Liver (tissue), 9 donors: ENCODE results near the gene OTOA. TPM values are rescaled to one million over a fixed set of nuclear protein-coding genes. Genes with fewer than 3 reads are reported as not detected.

Source experiments
- DNase-seq: peaks from one replicate; pipeline ENCODE4 v3.0.0-alpha.2; 2017; ENCODE audit warnings: low spot score
- H3K27ac ChIP-seq, 2 donors: one replicate each; pipeline ENCODE4 v1.7.0; 2013; ENCODE audit warnings: inconsistent platforms in 2 of 2, low read length in 2 of 2, control low read depth in 1 of 2, low read depth in 1 of 2, mild to moderate bottlenecking in 1 of 2
- H3K27me3 ChIP-seq, 4 donors: one replicate each; pipeline versions ENCODE4 v1.6.1 to v1.7.0; 2013; ENCODE audit warnings: low read length in 3 of 4, inconsistent platforms in 1 of 4, mild to moderate bottlenecking in 1 of 4, moderate library complexity in 1 of 4; ENCODE audit not compliant: control insufficient read depth in 4 of 4, insufficient read depth in 4 of 4
- H3K36me3 ChIP-seq, 4 donors: one replicate each; pipeline versions ENCODE4 v1.6.1 to v1.7.0; 2013; ENCODE audit warnings: low read length in 3 of 4, mild to moderate bottlenecking in 3 of 4, low read depth in 1 of 4, moderate library complexity in 1 of 4; ENCODE audit not compliant: control insufficient read depth in 4 of 4, insufficient read depth in 3 of 4
- H3K4me1 ChIP-seq, 4 donors: one replicate each; pipeline versions ENCODE4 v1.6.1 to v1.7.0; 2013; ENCODE audit warnings: low read length in 3 of 4, mild to moderate bottlenecking in 3 of 4, moderate library complexity in 1 of 4; ENCODE audit not compliant: control insufficient read depth in 4 of 4, insufficient read depth in 4 of 4
- H3K4me3 ChIP-seq, 3 donors: one replicate each; pipeline versions ENCODE4 v1.6.1 to v1.7.0; 2013; ENCODE audit warnings: low read length in 3 of 3, control low read depth in 1 of 3, low read depth in 1 of 3, mild to moderate bottlenecking in 1 of 3
- H3K9ac ChIP-seq, 2 donors: one replicate each; pipeline ENCODE4 v1.7.0; 2013; ENCODE audit warnings: low read length in 2 of 2, mild to moderate bottlenecking in 2 of 2, moderate library complexity in 2 of 2, control low read depth in 1 of 2, low read depth in 1 of 2
- H3K9me3 ChIP-seq, 4 donors: one replicate each; pipeline versions ENCODE4 v1.6.1 to v1.7.0; 2013; ENCODE audit warnings: low read length in 3 of 4; ENCODE audit not compliant: control insufficient read depth in 4 of 4
- FOXA2 ChIP-seq: IDR thresholded peaks from 2 replicates; pipeline ENCODE4 v1.6.1; 2016; ENCODE audit warnings: antibody characterized with exemption
- GABPA ChIP-seq, 2 donors: IDR thresholded peaks in 1 of 2; conservative IDR thresholded peaks in 1 of 2; 2 replicates each; pipeline ENCODE4 v1.6.1; 2016; ENCODE audit warnings: antibody characterized with exemption in 2 of 2, mild to moderate bottlenecking in 1 of 2, moderate library complexity in 1 of 2
- HNF4A ChIP-seq, 2 donors: conservative IDR thresholded peaks; 2 replicates each; pipeline ENCODE4 v1.6.1; 2016; ENCODE audit warnings: antibody characterized with exemption in 2 of 2, mild to moderate bottlenecking in 2 of 2
- HNF4G ChIP-seq: IDR thresholded peaks from 2 replicates; pipeline ENCODE4 v1.6.1; 2016; ENCODE audit warnings: antibody characterized with exemption
- RAD21 ChIP-seq, 2 donors: IDR thresholded peaks; 2 replicates each; pipeline ENCODE4 v1.6.1; 2016; ENCODE audit warnings: antibody characterized with exemption in 2 of 2, mild to moderate bottlenecking in 2 of 2
- RXRA ChIP-seq, 2 donors: IDR thresholded peaks; 2 replicates each; pipeline ENCODE4 v1.6.1; 2017 to 2018; ENCODE audit warnings: antibody characterized with exemption in 2 of 2, mild to moderate bottlenecking in 1 of 2
- SP1 ChIP-seq: IDR thresholded peaks from 2 replicates; pipeline ENCODE4 v1.6.1; 2018; ENCODE audit warnings: antibody characterized with exemption, mild to moderate bottlenecking
- TAF1 ChIP-seq: conservative IDR thresholded peaks from 2 replicates; pipeline ENCODE4 v1.6.1; 2016; ENCODE audit warnings: antibody characterized with exemption, mild to moderate bottlenecking
- WGBS: extraction: QIAGEN DNeasy Blood & Tissue Kit; methylation state at CpG from one replicate; pipeline ENCODE4 v1.1.7; 2013; 5-methylcytosine and 5-hydroxymethylcytosine counted together
- polyA plus RNA-seq, 2 donors: library from polyadenylated mRNA; stranded (reverse) in 1 of 2; unstranded in 1 of 2; fragments of 200-250 nt in 1 of 2; fragments of >200 nt in 1 of 2; fragmentation: Nextera tagmentation in 1 of 2; extraction: Ambion mirVana in 1 of 2; gene quantifications; one replicate each; pipeline versions ENCODE4 v1.2.1 to v1.2.3, GENCODE V29; 2013 to 2015
- total RNA-seq, 2 donors: library from RNA; depleted of rRNA; stranded (reverse); fragments of >200 nt; gene quantifications; one replicate each; pipeline ENCODE4 v1.2.3, GENCODE V29; 2014
- TF ChIP-seq, protein P1 (sequence below): fragments of 150-350 bp; IDR thresholded peaks from 2 replicates; pipeline ENCODE4 v1.5.1; 2017; ENCODE audit warnings: improper control_type of control experiment, low read depth, low read length; ENCODE audit not compliant: missing input control
- TF ChIP-seq, protein P2 (sequence below): IDR thresholded peaks from 2 replicates; pipeline ENCODE4 v1.6.1; 2016; ENCODE audit warnings: antibody characterized with exemption
- donor health status: healthy.
- donor health status: healthy.
- donor health status: healthy.
- donor health status: healthy.
- donor health status: healthy.

OTOA gene
- total and polyA plus RNA-seq, 4 donors = 0.05 to 0.17 (median 0.10) TPM

DNA sequence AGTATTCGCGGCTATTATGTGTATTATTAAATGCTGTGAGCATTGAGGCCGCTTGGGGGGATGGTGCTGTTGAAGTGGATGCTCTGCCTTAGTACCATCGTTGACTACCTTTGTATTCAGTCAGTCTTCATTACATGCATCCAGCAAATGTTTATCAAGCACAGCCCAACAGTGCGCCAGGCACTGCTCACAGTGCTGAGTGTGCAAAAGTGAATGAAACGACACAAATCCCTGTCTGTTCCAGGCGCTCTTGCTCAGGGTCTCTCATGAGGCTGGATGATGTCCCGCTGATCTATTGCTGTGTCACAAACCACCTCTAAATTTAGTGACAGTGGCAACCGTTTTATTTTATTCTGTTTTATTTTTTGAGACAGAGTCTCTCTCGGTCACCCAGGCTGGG is 53.8 kb downstream of the OTOA start (continued):
- TF ChIP-seq, protein P1, sequence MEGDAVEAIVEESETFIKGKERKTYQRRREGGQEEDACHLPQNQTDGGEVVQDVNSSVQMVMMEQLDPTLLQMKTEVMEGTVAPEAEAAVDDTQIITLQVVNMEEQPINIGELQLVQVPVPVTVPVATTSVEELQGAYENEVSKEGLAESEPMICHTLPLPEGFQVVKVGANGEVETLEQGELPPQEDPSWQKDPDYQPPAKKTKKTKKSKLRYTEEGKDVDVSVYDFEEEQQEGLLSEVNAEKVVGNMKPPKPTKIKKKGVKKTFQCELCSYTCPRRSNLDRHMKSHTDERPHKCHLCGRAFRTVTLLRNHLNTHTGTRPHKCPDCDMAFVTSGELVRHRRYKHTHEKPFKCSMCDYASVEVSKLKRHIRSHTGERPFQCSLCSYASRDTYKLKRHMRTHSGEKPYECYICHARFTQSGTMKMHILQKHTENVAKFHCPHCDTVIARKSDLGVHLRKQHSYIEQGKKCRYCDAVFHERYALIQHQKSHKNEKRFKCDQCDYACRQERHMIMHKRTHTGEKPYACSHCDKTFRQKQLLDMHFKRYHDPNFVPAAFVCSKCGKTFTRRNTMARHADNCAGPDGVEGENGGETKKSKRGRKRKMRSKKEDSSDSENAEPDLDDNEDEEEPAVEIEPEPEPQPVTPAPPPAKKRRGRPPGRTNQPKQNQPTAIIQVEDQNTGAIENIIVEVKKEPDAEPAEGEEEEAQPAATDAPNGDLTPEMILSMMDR = no peak
- TF ChIP-seq TAF1 = no peak
- TF ChIP-seq RAD21 (IDR thresholded peaks at IDR 0.05) = no peak
- TF ChIP-seq, protein P2, sequence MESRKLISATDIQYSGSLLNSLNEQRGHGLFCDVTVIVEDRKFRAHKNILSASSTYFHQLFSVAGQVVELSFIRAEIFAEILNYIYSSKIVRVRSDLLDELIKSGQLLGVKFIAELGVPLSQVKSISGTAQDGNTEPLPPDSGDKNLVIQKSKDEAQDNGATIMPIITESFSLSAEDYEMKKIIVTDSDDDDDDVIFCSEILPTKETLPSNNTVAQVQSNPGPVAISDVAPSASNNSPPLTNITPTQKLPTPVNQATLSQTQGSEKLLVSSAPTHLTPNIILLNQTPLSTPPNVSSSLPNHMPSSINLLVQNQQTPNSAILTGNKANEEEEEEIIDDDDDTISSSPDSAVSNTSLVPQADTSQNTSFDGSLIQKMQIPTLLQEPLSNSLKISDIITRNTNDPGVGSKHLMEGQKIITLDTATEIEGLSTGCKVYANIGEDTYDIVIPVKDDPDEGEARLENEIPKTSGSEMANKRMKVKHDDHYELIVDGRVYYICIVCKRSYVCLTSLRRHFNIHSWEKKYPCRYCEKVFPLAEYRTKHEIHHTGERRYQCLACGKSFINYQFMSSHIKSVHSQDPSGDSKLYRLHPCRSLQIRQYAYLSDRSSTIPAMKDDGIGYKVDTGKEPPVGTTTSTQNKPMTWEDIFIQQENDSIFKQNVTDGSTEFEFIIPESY = no peak
- no peak for TF ChIP-seq GABPA (IDR thresholded peaks at IDR 0.05 in 1 of 2, conservative IDR thresholded peaks at IDR 0.05 in 1 of 2)

GRCh38 chr16:21719283-21719682 is 55.5 kb downstream of the OTOA start:
- H3K4me3 ChIP-seq = no peak overlapping the region
- no peak for DNase-seq
- 77% methylated on average over 6 of the region's 6 CpGs for WGBS

DNA sequence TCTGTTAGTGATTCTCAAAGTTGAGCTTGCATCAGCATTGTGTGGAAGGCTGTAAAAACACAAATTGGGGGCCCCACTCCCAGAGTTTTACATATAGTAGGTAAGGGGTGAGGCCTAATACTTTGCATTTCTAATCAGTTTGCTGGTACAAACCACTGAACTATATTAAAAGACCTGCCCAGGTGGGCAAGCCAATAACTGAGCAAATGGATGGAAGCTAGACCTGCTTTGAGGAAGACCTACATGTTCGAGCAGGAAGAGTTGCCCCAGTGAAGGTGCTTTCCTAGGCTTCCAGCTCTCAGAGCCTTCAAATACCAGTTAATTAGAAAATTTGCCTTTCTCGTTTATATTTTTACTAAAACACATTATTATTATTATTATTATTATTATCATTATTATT is 56.8 kb downstream of the OTOA start:
- no peaks in the 10 kb centered on the region for H3K4me1 ChIP-seq
- H3K9ac ChIP-seq = no peak overlapping the region
- no peak for DNase-seq
- H3K36me3 ChIP-seq = no peaks in the 10 kb centered on the region
- no peak overlapping the region for H3K27ac ChIP-seq
- H3K27me3 ChIP-seq = no peaks in the 10 kb centered on the region
- H3K9me3 ChIP-seq = no peaks in the 10 kb centered on the region
- no peak overlapping the region for H3K4me3 ChIP-seq
- WGBS = 91% methylated on average over 2 of the region's 2 CpGs
- TF ChIP-seq HNF4G = no peak

More at GRCh38 chr16:21719283-21719682, 55.5 kb downstream of the OTOA start:
- Histone ChIP-seq H3K9me3 (no peaks in the 10 kb centered on the region), H3K27me3 (no peaks in the 10 kb centered on the region), H3K9ac (no peak overlapping the region), H3K4me1 (no peaks in the 10 kb centered on the region), H3K36me3 (no peaks in the 10 kb centered on the region), H3K27ac (no peak overlapping the region)
- TF ChIP-seq FOXA2 (no peak), SP1 (no peak), HNF4G (no peak), HNF4A (conservative IDR thresholded peaks at IDR 0.05) (no peak), RXRA (IDR thresholded peaks at IDR 0.05) (no peak)
- TF ChIP-seq, protein P1 = no peak
